H1 (cell line): ENCODE results near the gene CANT1. TPM values are rescaled to one million over a fixed set of nuclear protein-coding genes. Genes with fewer than 3 reads are reported as not detected.

Source experiments
- CTCF ChIA-PET: fragments of 300-600 bp; sonication (Branson Sonifier 250); formaldehyde crosslinking; loops from one replicate; lab custom pipeline; 2021; ENCODE audit not compliant: partially characterized antibody; lab: Charles Lee
- POLR2A ChIA-PET: fragments of 300-600 bp; sonication (Branson Sonifier 250); formaldehyde crosslinking; loops from one replicate; lab custom pipeline; 2021; ENCODE audit warnings: inconsistent platforms; ENCODE audit not compliant: partially characterized antibody; lab: Charles Lee
- DNase-seq, 2 experiments: peaks; one replicate each; pipeline versions ENCODE4 v3.0.0 to v3.0.0-alpha.2; 2010 to 2022; ENCODE audit warnings: low spot score in 2 of 2, low read depth in 1 of 2, mixed read lengths in 1 of 2
- FAIRE-seq: peaks from 2 replicates; lab custom pipeline; 2011; peaks lifted over from hg19 to GRCh38; lab: Jason Lieb, UNC
- H2AFZ ChIP-seq: 2 replicates; pipeline ENCODE4 v1.8.1; 2012; ENCODE audit warnings: low read length, inconsistent platforms
- H2AK5ac ChIP-seq: 2 replicates; pipeline ENCODE4 v1.6.1; 2013; ENCODE audit warnings: low read depth, low read length
- H2BK120ac ChIP-seq: replicated peaks from 2 replicates; pipeline ENCODE3; 2013; ENCODE audit warnings: low read depth, low read length, inconsistent platforms
- H2BK12ac ChIP-seq: 2 replicates; pipeline ENCODE4 v1.6.1; 2013; ENCODE audit warnings: low read depth, low read length
- H2BK15ac ChIP-seq: 2 replicates; pipeline ENCODE4 v1.6.1; 2013; ENCODE audit warnings: low read length
- H2BK20ac ChIP-seq: 2 replicates; pipeline ENCODE4 v1.6.1; 2013; ENCODE audit warnings: low read length
- H2BK5ac ChIP-seq: 2 replicates; pipeline ENCODE4 v1.6.1; 2013; ENCODE audit warnings: low read depth, low read length
- H3K14ac ChIP-seq: 2 replicates; pipeline ENCODE4 v1.6.1; 2013; ENCODE audit warnings: inconsistent platforms; ENCODE audit not compliant: insufficient read length
- H3K18ac ChIP-seq: 2 replicates; pipeline ENCODE4 v1.6.1; 2013; ENCODE audit warnings: low read length; ENCODE audit errors: extremely low read depth
- H3K23ac ChIP-seq: 2 replicates; pipeline ENCODE4 v1.6.1; 2013; ENCODE audit warnings: inconsistent platforms; ENCODE audit not compliant: insufficient read length
- H3K23me2 ChIP-seq: 2 replicates; pipeline ENCODE4 v1.6.1; 2013; ENCODE audit warnings: low read depth, low read length
- H3K27ac ChIP-seq: 2 replicates; pipeline ENCODE4 v1.6.1; 2011; ENCODE audit warnings: low read depth, low read length, inconsistent platforms
- H3K27me3 ChIP-seq, 4 experiments: replicated peaks in 1 of 4; 1 replicate in 1 of 4; 2 replicates in 3 of 4; pipeline versions ENCODE4 v1.6.1 to v1.8.1; 2011 to 2013; ENCODE audit warnings: low read length in 3 of 4, mild to moderate bottlenecking in 3 of 4, inconsistent platforms in 2 of 4, mixed read lengths in 2 of 4, moderate library complexity in 1 of 4; ENCODE audit not compliant: control insufficient read depth in 3 of 4, insufficient read depth in 3 of 4; ENCODE audit errors: extremely low read depth in 1 of 4
- H3K36me3 ChIP-seq, 4 experiments: 2 replicates each; pipeline versions ENCODE4 v1.6.1 to v1.8.1; 2011 to 2013; ENCODE audit warnings: mild to moderate bottlenecking in 4 of 4, low read length in 3 of 4, moderate library complexity in 2 of 4, control low read depth in 1 of 4, inconsistent platforms in 1 of 4; ENCODE audit not compliant: insufficient read depth in 4 of 4, control insufficient read depth in 2 of 4
- H3K4ac ChIP-seq: replicated peaks from 2 replicates; pipeline ENCODE3; 2013; ENCODE audit warnings: low read length, low read depth, mixed read lengths, inconsistent platforms; ENCODE audit not compliant: insufficient read length
- H3K4me1 ChIP-seq, 4 experiments: replicated peaks in 1 of 4; 1 replicate in 1 of 4; 2 replicates in 3 of 4; pipeline versions ENCODE4 v1.6.1 to v1.8.1; 2011 to 2013; ENCODE audit warnings: low read length in 3 of 4, inconsistent platforms in 2 of 4, mixed read lengths in 1 of 4; ENCODE audit not compliant: insufficient read depth in 4 of 4, control insufficient read depth in 3 of 4
- H3K4me2 ChIP-seq, 2 experiments: 2 replicates each; pipeline versions ENCODE4 v1.6.1 to v1.8.1; 2011 to 2013; ENCODE audit warnings: low read depth in 2 of 2, low read length in 2 of 2, control low read depth in 1 of 2, inconsistent platforms in 1 of 2, mild to moderate bottlenecking in 1 of 2; ENCODE audit not compliant: insufficient read depth in 1 of 2
- H3K4me3 ChIP-seq, 4 experiments: fragments of 200-600, 300-600 bp in 1 of 4; sonication (generic), shearing (Covaris generic), sonication (Bioruptor Twin) in 1 of 4; 2 replicates each; pipeline versions ENCODE4 v1.5.1 to v1.8.1; 2011 to 2016; ENCODE audit warnings: low read length in 4 of 4, low read depth in 3 of 4, control low read depth in 2 of 4, inconsistent platforms in 2 of 4, mild to moderate bottlenecking in 2 of 4, mixed read lengths in 1 of 4, moderate library complexity in 1 of 4; ENCODE audit not compliant: insufficient read depth in 2 of 4; ENCODE audit errors: extremely low read depth in 1 of 4
- H3K56ac ChIP-seq: replicated peaks from 2 replicates; pipeline ENCODE3; 2013; ENCODE audit warnings: low read depth, mild to moderate bottlenecking, mixed read lengths, low read length, inconsistent platforms; ENCODE audit not compliant: insufficient read length
- H3K79me1 ChIP-seq: 2 replicates; pipeline ENCODE4 v1.6.1; 2013; ENCODE audit warnings: low read depth, low read length, control low read depth
- H3K79me2 ChIP-seq, 2 experiments: 2 replicates each; pipeline versions ENCODE4 v1.6.1 to v1.8.1; 2012 to 2013; ENCODE audit warnings: low read length in 2 of 2, mild to moderate bottlenecking in 2 of 2, inconsistent platforms in 1 of 2; ENCODE audit not compliant: insufficient read depth in 2 of 2, control insufficient read depth in 1 of 2
- H3K9ac ChIP-seq, 4 experiments: replicated peaks in 1 of 4; 1 replicate in 1 of 4; 2 replicates in 3 of 4; pipeline versions ENCODE4 v1.6.1 to v1.8.1; 2011 to 2013; ENCODE audit warnings: low read depth in 3 of 4, low read length in 3 of 4, control low read depth in 2 of 4, mild to moderate bottlenecking in 2 of 4, moderate library complexity in 2 of 4, inconsistent platforms in 1 of 4; ENCODE audit errors: extremely low read depth in 1 of 4
- H3K9me3 ChIP-seq, 2 experiments: 2 replicates each; pipeline versions ENCODE4 v1.6.1 to v1.8.1; 2012 to 2013; ENCODE audit warnings: mild to moderate bottlenecking in 2 of 2, moderate library complexity in 2 of 2, control low read depth in 1 of 2, inconsistent platforms in 1 of 2, low read depth in 1 of 2, low read length in 1 of 2, mixed read lengths in 1 of 2; ENCODE audit not compliant: insufficient read depth in 2 of 2
- H4K20me1 ChIP-seq, 2 experiments: replicated peaks in 1 of 2; 2 replicates each; pipeline versions ENCODE3 to v1.8.1; 2011 to 2013; ENCODE audit warnings: inconsistent platforms in 2 of 2, low read length in 2 of 2, mild to moderate bottlenecking in 1 of 2; ENCODE audit not compliant: insufficient read depth in 2 of 2, control insufficient read depth in 1 of 2
- H4K5ac ChIP-seq: 2 replicates; pipeline ENCODE4 v1.6.1; 2013; ENCODE audit warnings: low read length, low read depth, mixed read lengths, inconsistent platforms; ENCODE audit not compliant: insufficient read length
- H4K8ac ChIP-seq: 2 replicates; pipeline ENCODE4 v1.8.0; 2013; ENCODE audit warnings: mild to moderate bottlenecking, moderate library complexity, low read length, inconsistent platforms; ENCODE audit not compliant: insufficient read depth; ENCODE audit errors: extremely low read depth
- H4K91ac ChIP-seq: replicated peaks from 2 replicates; pipeline ENCODE3; 2013; ENCODE audit warnings: low read length, mixed read lengths, inconsistent platforms; ENCODE audit not compliant: insufficient read length
- ATF2 ChIP-seq: IDR thresholded peaks from 2 replicates; pipeline ENCODE4 v1.6.1; 2012; ENCODE audit warnings: low read length, inconsistent platforms
- BRCA1 ChIP-seq: IDR thresholded peaks from 2 replicates; pipeline ENCODE4 v1.6.1; 2012; ENCODE audit warnings: low read depth, low read length, improper control_type of control experiment
- CHD2 ChIP-seq: IDR thresholded peaks from 2 replicates; pipeline ENCODE4 v1.6.1; 2012; ENCODE audit warnings: low read length, improper control_type of control experiment
- FOSL1 ChIP-seq: IDR thresholded peaks from 2 replicates; pipeline ENCODE4 v1.6.1; 2011; ENCODE audit warnings: mild to moderate bottlenecking, low read depth, low read length, moderate library complexity; ENCODE audit not compliant: insufficient read depth
- RBBP5 ChIP-seq: IDR thresholded peaks from 2 replicates; pipeline ENCODE4 v1.7.1; 2012; ENCODE audit warnings: low read depth, mild to moderate bottlenecking, inconsistent platforms, low read length, moderate library complexity, borderline replicate concordance
- RXRA ChIP-seq: IDR thresholded peaks from 2 replicates; pipeline ENCODE4 v1.6.1; 2011; ENCODE audit warnings: low read depth, mild to moderate bottlenecking, low read length, moderate library complexity; ENCODE audit not compliant: insufficient read depth
- SP4 ChIP-seq: IDR thresholded peaks from 2 replicates; pipeline ENCODE4 v1.6.1; 2012; ENCODE audit warnings: low read length, inconsistent platforms
- WGBS, 2 experiments: shearing (Covaris generic) in 1 of 2; methylation state at CpG; one replicate each; pipeline versions ENCODE4 v1.1.6 to v1.1.7; 2013 to 2015; ENCODE audit warnings: low lambda C conversion rate in 2 of 2, mixed read lengths in 2 of 2, inconsistent platforms in 1 of 2, low coverage in 1 of 2, missing lambda C conversion rate in 1 of 2; ENCODE audit not compliant: insufficient replicate concordance in 2 of 2, insufficient coverage in 1 of 2, insufficient read length in 1 of 2; ENCODE audit errors: extremely low coverage in 1 of 2, missing lambda C conversion rate in 1 of 2; 5-methylcytosine and 5-hydroxymethylcytosine counted together
- polyA plus RNA-seq, 7 experiments: library from polyadenylated mRNA; depleted of rRNA in 3 of 7; stranded (reverse) in 5 of 7; unstranded in 2 of 7; fragments of >200 nt in 5 of 7; fragments of 200-250 nt in 2 of 7; gene quantifications; 1 replicate in 5 of 7; 2 replicates in 1 of 7; 4 replicates in 1 of 7; pipeline versions ENCODE4 v1.2.1 to v1.2.3, GENCODE V29; 2011 to 2013; ENCODE audit warnings: missing spikeins in 2 of 7, mixed read lengths in 2 of 7
- total RNA-seq: library from RNA; stranded (reverse); fragmentation: NEBNext Ultra II Directional; extraction: Animal tissue kit (Norgen Biotek cat#: 25700); gene quantifications from 2 replicates; pipeline ENCODE4 v1.2.1, GENCODE V29; 2021
- TF ChIP-seq, protein P1 (sequence below), 3 experiments: IDR thresholded peaks; 1 replicate in 2 of 3; 2 replicates in 1 of 3; pipeline versions ENCODE4 v1.5.1 to v1.6.1; 2011; ENCODE audit warnings: low read length in 3 of 3, mild to moderate bottlenecking in 3 of 3, inconsistent platforms in 2 of 3, low read depth in 1 of 3, moderate library complexity in 1 of 3; ENCODE audit not compliant: insufficient read depth in 1 of 3; ENCODE audit errors: control extremely low read depth in 1 of 3

CANT1 gene
- total and polyA plus RNA-seq, 2 of the 8 experiments (the other 6 are each of a cell fraction or from before 2014, with no cell fraction given), result 23.0 to 32.6 TPM

- H2AK5ac ChIP-seq, result no peak overlapping the region
- no peaks in the 10 kb centered on the region for H3K79me2 ChIP-seq
- H3K56ac ChIP-seq, result no peak overlapping the region
- WGBS, 2 experiments, result 85% methylated on average over 10 of the region's 15 CpGs; no CpG with 5 or more reads in 1 of the 2 experiments
- H3K9ac ChIP-seq, result no peak overlapping the region
- peak overlapping the region; percentile 55; the same call in 1 of the 2 replicates for H2BK12ac ChIP-seq
- CTCF ChIA-PET, result interaction anchor here (0.9 to 5.4 kb wide), 28 partner anchors 8 to 416 kb away, joined by 3 to 46 read pairs (median 7); partner anchors contain the start of gene LGALS3BP
- no peak overlapping the region for H3K27ac ChIP-seq
- H4K20me1 ChIP-seq, result peaks cover 0 to 5% of the 10 kb centered on the region in 2 experiments
- no peaks in the 10 kb centered on the region for H3K27me3 ChIP-seq
- H2BK15ac ChIP-seq, result peak overlapping the region; percentile 75; the same call in 1 of the 2 replicates
- no peak overlapping the region for H3K4me3 ChIP-seq
- no peak overlapping the region for H3K4ac ChIP-seq
- H3K4me2 ChIP-seq, result no peak overlapping the region
- no peaks in the 10 kb centered on the region; a peak in 2 of 8 replicates for H3K36me3 ChIP-seq
- no peak overlapping the region for H3K23ac ChIP-seq
- H3K14ac ChIP-seq, result no peak overlapping the region
- DNase-seq (no peak), FAIRE-seq (no peak)
- H2BK120ac ChIP-seq, result no peak overlapping the region
- no peak overlapping the region for H2AFZ ChIP-seq
- H3K9me3 ChIP-seq, result no peaks in the 10 kb centered on the region
- H3K79me1 ChIP-seq, result no peaks in the 10 kb centered on the region
- peaks cover 0 to 5% (median 4%) of the 10 kb centered on the region in 4 experiments; a peak in 4 of 7 replicates for H3K4me1 ChIP-seq
- no peak overlapping the region for H4K5ac ChIP-seq
- 0 out of 2 replicates have a peak overlapping the region, but pooled peaks have one; percentile 21 for H2BK5ac ChIP-seq
- H4K91ac ChIP-seq, result no peak overlapping the region
- no peak overlapping the region for H2BK20ac ChIP-seq
- no peaks in the 10 kb centered on the region for H3K23me2 ChIP-seq
- H3K18ac ChIP-seq, result no peak overlapping the region
- H4K8ac ChIP-seq, result no peak overlapping the region; the same call in 1 of the 2 replicates
- POLR2A ChIA-PET, result interaction anchor here (1.4 to 2.4 kb wide), 3 partner anchors 12 to 107 kb away, joined by 3 to 6 read pairs (median 5); no protein-coding TSS in a partner anchor
- TF ChIP-seq RBBP5, result no peak
- no peak for TF ChIP-seq SP4
- no peak for TF ChIP-seq BRCA1
- TF ChIP-seq, protein P1, sequence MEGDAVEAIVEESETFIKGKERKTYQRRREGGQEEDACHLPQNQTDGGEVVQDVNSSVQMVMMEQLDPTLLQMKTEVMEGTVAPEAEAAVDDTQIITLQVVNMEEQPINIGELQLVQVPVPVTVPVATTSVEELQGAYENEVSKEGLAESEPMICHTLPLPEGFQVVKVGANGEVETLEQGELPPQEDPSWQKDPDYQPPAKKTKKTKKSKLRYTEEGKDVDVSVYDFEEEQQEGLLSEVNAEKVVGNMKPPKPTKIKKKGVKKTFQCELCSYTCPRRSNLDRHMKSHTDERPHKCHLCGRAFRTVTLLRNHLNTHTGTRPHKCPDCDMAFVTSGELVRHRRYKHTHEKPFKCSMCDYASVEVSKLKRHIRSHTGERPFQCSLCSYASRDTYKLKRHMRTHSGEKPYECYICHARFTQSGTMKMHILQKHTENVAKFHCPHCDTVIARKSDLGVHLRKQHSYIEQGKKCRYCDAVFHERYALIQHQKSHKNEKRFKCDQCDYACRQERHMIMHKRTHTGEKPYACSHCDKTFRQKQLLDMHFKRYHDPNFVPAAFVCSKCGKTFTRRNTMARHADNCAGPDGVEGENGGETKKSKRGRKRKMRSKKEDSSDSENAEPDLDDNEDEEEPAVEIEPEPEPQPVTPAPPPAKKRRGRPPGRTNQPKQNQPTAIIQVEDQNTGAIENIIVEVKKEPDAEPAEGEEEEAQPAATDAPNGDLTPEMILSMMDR (IDR thresholded peaks at IDR 0.05; ENCODE audit: control extremely low read depth in 1 of 3, insufficient read depth in 1 of 3, low read depth in 1 of 3, low read length in 3 of 3), result peak in 2 of 3 experiments; percentile 7 to 11; a peak in 2 of 4 replicates
- no peak for TF ChIP-seq FOSL1
- no peak for TF ChIP-seq ATF2
- TF ChIP-seq CHD2, result no peak
- no peak for TF ChIP-seq RXRA
These were observed 37.0 kb downstream of the CANT1 start for GRCh38 chr17:78972507-78973105.
